Peyer's patch (tissue), 4 donors: Measurements from ENCODE around the gene LYZL1. TPM values are rescaled to one million over a fixed set of nuclear protein-coding genes. Genes with fewer than 3 reads are reported as not detected.
A peak's percentile ranks its signal among the peaks of the same experiment; 100 is the strongest.

Experiments
- DNase-seq, 3 donors: peaks; one replicate each; pipeline ENCODE4 v3.0.0-alpha.2; 2017 to 2019
- H3K27ac ChIP-seq, 4 donors: fragments of 200-600 bp; sonication (generic); one replicate each; pipeline ENCODE4 v1.5.1; 2016 to 2019
- H3K27me3 ChIP-seq, 2 donors: fragments of 200-600 bp; sonication (generic); one replicate each; pipeline ENCODE4 v1.5.1; 2019
- H3K36me3 ChIP-seq, 3 donors: fragments of 200-600 bp; sonication (generic); one replicate each; pipeline ENCODE4 v1.5.1; 2016 to 2019
- H3K4me1 ChIP-seq, 4 donors: fragments of 200-600 bp; sonication (generic); one replicate each; pipeline ENCODE4 v1.5.1; 2016 to 2019
- H3K4me3 ChIP-seq, 4 donors: fragments of 200-600 bp; sonication (generic); 1 replicate in 3 of 4; 2 replicates in 1 of 4; pipeline ENCODE4 v1.5.1; 2016 to 2019; ENCODE audit warnings: mild to moderate bottlenecking in 1 of 4
- H3K9me3 ChIP-seq, 4 donors: fragments of 200-600 bp; sonication (generic); one replicate each; pipeline ENCODE4 v1.5.1; 2016 to 2019; ENCODE audit warnings: mild to moderate bottlenecking in 1 of 4
- POLR2A ChIP-seq, 2 donors: fragments of 450-650 bp; IDR thresholded peaks; one replicate each; pipeline ENCODE4 v1.5.1; 2017; ENCODE audit warnings: antibody characterized with exemption in 2 of 2, mild to moderate bottlenecking in 2 of 2, moderate library complexity in 2 of 2
- total RNA-seq, 4 donors: library from RNA; depleted of rRNA; stranded (reverse); fragments of >200 nt; gene quantifications; one replicate each; pipeline ENCODE4 v1.1.0, GENCODE V29; 2016
- TF ChIP-seq, protein P1 (sequence below), 6 experiments: fragments of 450-650 bp in 4 of 6; fragments of 200-600 bp in 2 of 6; sonication (generic) in 1 of 6; IDR thresholded peaks; one replicate each; pipeline ENCODE4 v1.5.1; 2017 to 2019; ENCODE audit warnings: antibody characterized with exemption in 6 of 6, mild to moderate bottlenecking in 3 of 6, moderate library complexity in 1 of 6

LYZL1 gene
- total RNA-seq, 4 donors from 2014 or later, result not detected

DNA sequence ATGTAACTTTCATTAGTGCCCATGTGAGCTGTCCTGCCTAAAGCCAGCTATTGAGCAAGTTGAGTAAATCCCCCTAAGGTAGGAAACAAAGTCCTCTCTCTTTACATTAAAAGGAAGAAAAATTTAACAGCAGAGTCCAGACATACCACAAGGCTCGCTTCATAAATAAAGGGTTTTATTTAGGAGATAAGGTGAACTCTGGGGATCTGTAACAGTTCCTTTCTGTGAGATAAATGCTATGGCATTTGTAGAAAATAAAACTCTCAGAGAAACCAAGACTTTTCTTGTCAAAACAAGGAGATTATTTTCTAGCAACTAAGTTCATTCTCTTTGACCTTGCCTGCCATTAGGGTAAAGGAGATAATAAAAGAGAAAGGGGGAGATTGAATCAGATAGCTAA lies 32.3 kb upstream of the LYZL1 start:
- TF ChIP-seq, protein P1, sequence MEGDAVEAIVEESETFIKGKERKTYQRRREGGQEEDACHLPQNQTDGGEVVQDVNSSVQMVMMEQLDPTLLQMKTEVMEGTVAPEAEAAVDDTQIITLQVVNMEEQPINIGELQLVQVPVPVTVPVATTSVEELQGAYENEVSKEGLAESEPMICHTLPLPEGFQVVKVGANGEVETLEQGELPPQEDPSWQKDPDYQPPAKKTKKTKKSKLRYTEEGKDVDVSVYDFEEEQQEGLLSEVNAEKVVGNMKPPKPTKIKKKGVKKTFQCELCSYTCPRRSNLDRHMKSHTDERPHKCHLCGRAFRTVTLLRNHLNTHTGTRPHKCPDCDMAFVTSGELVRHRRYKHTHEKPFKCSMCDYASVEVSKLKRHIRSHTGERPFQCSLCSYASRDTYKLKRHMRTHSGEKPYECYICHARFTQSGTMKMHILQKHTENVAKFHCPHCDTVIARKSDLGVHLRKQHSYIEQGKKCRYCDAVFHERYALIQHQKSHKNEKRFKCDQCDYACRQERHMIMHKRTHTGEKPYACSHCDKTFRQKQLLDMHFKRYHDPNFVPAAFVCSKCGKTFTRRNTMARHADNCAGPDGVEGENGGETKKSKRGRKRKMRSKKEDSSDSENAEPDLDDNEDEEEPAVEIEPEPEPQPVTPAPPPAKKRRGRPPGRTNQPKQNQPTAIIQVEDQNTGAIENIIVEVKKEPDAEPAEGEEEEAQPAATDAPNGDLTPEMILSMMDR (IDR thresholded peaks at IDR 0.05), result no peak
- TF ChIP-seq POLR2A (IDR thresholded peaks at IDR 0.05), result no peak
- no peak for DNase-seq
- no peaks in the 10 kb centered on the region for H3K36me3 ChIP-seq
- no peak overlapping the region for H3K27ac ChIP-seq
- H3K9me3 ChIP-seq, result no peaks in the 10 kb centered on the region
- H3K4me3 ChIP-seq, result no peak overlapping the region
- H3K4me1 ChIP-seq, result no peaks in the 10 kb centered on the region
- H3K27me3 ChIP-seq, result no peaks in the 10 kb centered on the region

- peak in 1 of 3 donors; percentile 60 for DNase-seq
- no peak for TF ChIP-seq POLR2A (IDR thresholded peaks at IDR 0.05)
- TF ChIP-seq, protein P1 (IDR thresholded peaks at IDR 0.05), result no peak
- Histone ChIP-seq H3K36me3 (no peaks in the 10 kb centered on the region), H3K9me3 (no peaks in the 10 kb centered on the region), H3K4me3 (no peak overlapping the region), H3K4me1 (no peaks in the 10 kb centered on the region), H3K27me3 (no peaks in the 10 kb centered on the region), H3K27ac (peak overlapping the region in 1 of 4 donors; percentile 14)
Observed at GRCh38 chr10:29257106-29257783, 31.6 kb upstream of the LYZL1 start.

DNA sequence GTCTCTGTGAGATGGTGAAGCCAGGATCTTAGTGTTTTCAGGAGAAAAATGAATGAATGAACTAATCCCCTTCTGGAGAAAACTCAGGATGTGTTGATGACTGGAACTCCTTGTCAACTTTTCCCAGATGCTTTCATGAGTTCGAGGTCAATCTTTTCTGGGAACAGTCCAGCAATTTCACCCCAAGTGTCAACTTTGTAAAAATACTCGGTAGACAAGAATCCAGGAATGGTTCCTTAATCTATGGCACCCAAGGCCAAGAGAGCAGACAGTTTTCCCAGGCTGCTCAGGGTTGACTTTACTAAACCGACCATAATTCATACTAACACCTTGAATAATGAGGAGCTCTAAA lies 31.1 kb upstream of the LYZL1 start:
- H3K27me3 ChIP-seq, result no peaks in the 10 kb centered on the region
- H3K27ac ChIP-seq, result no peak overlapping the region
- TF ChIP-seq POLR2A (IDR thresholded peaks at IDR 0.05), result no peak
- TF ChIP-seq, protein P1 (IDR thresholded peaks at IDR 0.05), result no peak
- H3K4me3 ChIP-seq, result no peak overlapping the region
- H3K36me3 ChIP-seq, result no peaks in the 10 kb centered on the region
- no peak for DNase-seq
- no peaks in the 10 kb centered on the region for H3K4me1 ChIP-seq
- H3K9me3 ChIP-seq, result no peaks in the 10 kb centered on the region

- no peaks in the 10 kb centered on the region for H3K36me3 ChIP-seq
- TF ChIP-seq POLR2A (IDR thresholded peaks at IDR 0.05), result no peak
- TF ChIP-seq, protein P1 (IDR thresholded peaks at IDR 0.05), result no peak
- no peaks in the 10 kb centered on the region for H3K27me3 ChIP-seq
- H3K27ac ChIP-seq, result no peak overlapping the region
- no peaks in the 10 kb centered on the region for H3K4me1 ChIP-seq
- no peak overlapping the region for H3K4me3 ChIP-seq
- H3K9me3 ChIP-seq, result no peaks in the 10 kb centered on the region
- DNase-seq, result no peak
Observed at GRCh38 chr10:29259498-29259897, 29.4 kb upstream of the LYZL1 start.

- DNase-seq, result no peak
- Histone ChIP-seq H3K4me1 (no peaks in the 10 kb centered on the region), H3K4me3 (no peak overlapping the region), H3K27me3 (no peaks in the 10 kb centered on the region), H3K27ac (no peak overlapping the region), H3K36me3 (no peaks in the 10 kb centered on the region), H3K9me3 (no peaks in the 10 kb centered on the region)
- TF ChIP-seq, protein P1 (IDR thresholded peaks at IDR 0.05), result no peak
- TF ChIP-seq POLR2A (IDR thresholded peaks at IDR 0.05), result no peak
Observed at GRCh38 chr10:29263506-29263905, 25.4 kb upstream of the LYZL1 start.
